HepG2 (cell line): Measurements from ENCODE around the gene SRPK3. TPM values are rescaled to one million over a fixed set of nuclear protein-coding genes. Genes with fewer than 3 reads are reported as not detected.

Experiments
- ATAC-seq: fragments of 200-7000 bp; cut with Tn5 transposase; 3 replicates; pipeline ENCODE4 v1.9.1; 2020; ENCODE audit warnings: mild to moderate bottlenecking, moderate library complexity
- BruUV-seq: library from RNA; stranded (reverse); fragments of 400-500 nt; replicated peaks from 2 replicates; lab custom pipeline; 2021; lab: Mats Ljungman, UMichigan
- CTCF ChIA-PET: fragments of 300-600 bp; formaldehyde crosslinking; extraction: SDS; loops from one replicate; lab custom pipeline; 2021; ENCODE audit warnings: low total read pairs, inconsistent platforms, low intra/inter-chr PET ratio; lab: Yijun Ruan, JAX
- POLR2A ChIA-PET: fragments of 350-600 bp; sonication (Branson Sonifier 250); formaldehyde crosslinking; loops from one replicate; lab custom pipeline; 2020; ENCODE audit warnings: antibody characterized with exemption, inconsistent platforms; lab: Yijun Ruan, JAX
- DNase-seq: peaks from one replicate; pipeline ENCODE4 v3.0.0-alpha.2; 2015; ENCODE audit warnings: low spot score
- FAIRE-seq: peaks from 3 replicates; lab custom pipeline; 2011; peaks lifted over from hg19 to GRCh38; lab: Jason Lieb, UNC
- H2AFZ ChIP-seq: one replicate; pipeline ENCODE4 v1.6.1; 2011; ENCODE audit warnings: low read length, inconsistent platforms
- H3K27ac ChIP-seq: fragments of 300-600 bp; 3 replicates; pipeline ENCODE4 v1.8.0; 2011; ENCODE audit warnings: mixed run types, mild to moderate bottlenecking, mixed read lengths, low read length, inconsistent platforms; ENCODE audit not compliant: insufficient read depth; ENCODE audit errors: extremely low read length
- H3K27me3 ChIP-seq, 2 experiments: fragments of 200-600 bp in 1 of 2; 2 replicates in 1 of 2; 3 replicates in 1 of 2; pipeline versions ENCODE4 v1.6.0 to v1.8.0; 2011; ENCODE audit warnings: low read length in 2 of 2, mild to moderate bottlenecking in 2 of 2, moderate library complexity in 2 of 2, inconsistent platforms in 1 of 2; ENCODE audit not compliant: insufficient read depth in 2 of 2, control insufficient read depth in 1 of 2
- H3K36me3 ChIP-seq, 2 experiments: fragments of 200-600 bp in 1 of 2; replicated peaks in 1 of 2; 2 replicates in 1 of 2; 3 replicates in 1 of 2; pipeline versions ENCODE4 v1.5.1 to v1.8.0; 2011; ENCODE audit warnings: low read length in 2 of 2, inconsistent platforms in 1 of 2; ENCODE audit not compliant: insufficient read depth in 2 of 2, control insufficient read depth in 1 of 2
- H3K4me1 ChIP-seq: 2 replicates; pipeline ENCODE4 v1.5.1; 2012; ENCODE audit warnings: low read length, inconsistent platforms; ENCODE audit not compliant: insufficient read depth
- H3K4me2 ChIP-seq: 2 replicates; pipeline ENCODE4 v1.6.0; 2011; ENCODE audit warnings: low read depth, low read length, inconsistent platforms
- H3K4me3 ChIP-seq, 3 experiments: fragments of 200-600 bp in 1 of 3; sonication (generic), shearing (Covaris generic) in 1 of 3; replicated peaks in 1 of 3; 2 replicates each; pipeline ENCODE4 v1.5.1; 2011 to 2016; ENCODE audit warnings: low read length in 3 of 3, inconsistent platforms in 2 of 3, low read depth in 2 of 3, mild to moderate bottlenecking in 2 of 3, control low read depth in 1 of 3, mixed read lengths in 1 of 3; ENCODE audit not compliant: insufficient read depth in 1 of 3
- H3K79me2 ChIP-seq: one replicate; pipeline ENCODE4 v1.6.1; 2011; ENCODE audit warnings: low read length, inconsistent platforms; ENCODE audit not compliant: insufficient read depth
- H3K9ac ChIP-seq: 2 replicates; pipeline ENCODE4 v1.6.0; 2011; ENCODE audit warnings: mild to moderate bottlenecking, low read depth, low read length, inconsistent platforms; ENCODE audit not compliant: insufficient read depth
- H3K9me3 ChIP-seq: 2 replicates; pipeline ENCODE4 v1.5.1; 2012; ENCODE audit warnings: mild to moderate bottlenecking, low read length
- H4K20me1 ChIP-seq: 2 replicates; pipeline ENCODE4 v1.6.0; 2011; ENCODE audit warnings: inconsistent platforms, mild to moderate bottlenecking, low read length, moderate library complexity; ENCODE audit not compliant: insufficient read depth
- HIVEP1 ChIP-seq: sonication (generic); formaldehyde crosslinking; IDR thresholded peaks from 2 replicates; pipeline ENCODE4 v1.4.0; 2020; ENCODE audit warnings: mild to moderate bottlenecking, missing genetic modification reagents
- HNRNPH1 ChIP-seq: fragments of 200-400 bp; formaldehyde crosslinking; optimal IDR thresholded peaks from 2 replicates; pipeline ENCODE3; 2017; ENCODE audit warnings: mild to moderate bottlenecking, low read depth, low read length
- RBM39 ChIP-seq: fragments of 200-400 bp; formaldehyde crosslinking; IDR thresholded peaks from one replicate; pipeline ENCODE4 v1.6.1; 2018; ENCODE audit warnings: antibody characterized with exemption, mild to moderate bottlenecking, low read depth, low read length; ENCODE audit not compliant: poor library complexity, severe bottlenecking
- TGIF2 ChIP-seq: IDR thresholded peaks from 2 replicates; pipeline ENCODE4 v1.6.1; 2016; ENCODE audit warnings: control low read depth, missing compliant biosample characterization
- ZBTB7B ChIP-seq: sonication (generic); formaldehyde crosslinking; IDR thresholded peaks from 2 replicates; pipeline ENCODE4 v1.4.0; 2020; ENCODE audit warnings: missing genetic modification reagents
- ZMYM3 ChIP-seq: sonication (generic); formaldehyde crosslinking; IDR thresholded peaks from 2 replicates; pipeline ENCODE4 v1.5.1; 2020; ENCODE audit warnings: mild to moderate bottlenecking, missing genetic modification reagents
- ZNF333 ChIP-seq: sonication (generic); formaldehyde crosslinking; IDR thresholded peaks from 2 replicates; pipeline ENCODE4 v1.4.0; 2020; ENCODE audit warnings: mild to moderate bottlenecking, missing genetic modification reagents, borderline replicate concordance
- WGBS: methylation state at CpG from one replicate; pipeline ENCODE4 v1.1.6; 2017; ENCODE audit warnings: low lambda C conversion rate; 5-methylcytosine and 5-hydroxymethylcytosine counted together
- in situ Hi-C: cut with HindIII; loops from 2 replicates; pipeline ENCODE4 v1.10.0; 2017; ENCODE audit warnings: low pct_unique_long_range_greater_than_20kb; ENCODE audit not compliant: extremely low pct_ligation_motif_present
- intact Hi-C: fragments of 100-400 bp; cut with micrococcal nuclease; formaldehyde crosslinking; loops from one replicate; pipeline ENCODE4 v1.10.0; 2022; ENCODE audit not compliant: unreplicated experiment
- polyA plus RNA-seq, 8 experiments: library from polyadenylated mRNA; depleted of rRNA in 3 of 8; stranded (reverse) in 7 of 8; unstranded in 1 of 8; fragments of >200 nt; fragmentation: Illumina TruSeq in 4 of 8; extraction: Trizol in 4 of 8; gene quantifications; 2 replicates each; pipeline versions ENCODE4 v1.2.1 to v1.2.3, GENCODE V29; 2011 to 2016; ENCODE audit warnings: low read depth in 4 of 8, missing spikeins in 1 of 8, mixed read lengths in 1 of 8; ENCODE audit not compliant: insufficient read depth in 1 of 8
- total RNA-seq, 5 experiments: library from RNA; depleted of rRNA; stranded (reverse); fragments of >200 nt; fragmentation: Illumina TruSeq; extraction: Trizol; gene quantifications; 2 replicates each; pipeline ENCODE4 v1.2.3, GENCODE V29; 2016; ENCODE audit warnings: low read depth in 1 of 5
- TF ChIP-seq, protein P1 (sequence below): sonication (generic); formaldehyde crosslinking; IDR thresholded peaks from 2 replicates; pipeline ENCODE4 v1.5.0; 2020; ENCODE audit warnings: mild to moderate bottlenecking, missing genetic modification reagents, borderline replicate concordance
- TF ChIP-seq, protein P2 (sequence below): sonication (generic); formaldehyde crosslinking; IDR thresholded peaks from 2 replicates; pipeline ENCODE4 v1.4.0; 2020; ENCODE audit warnings: missing genetic modification reagents, borderline replicate concordance
- TF ChIP-seq, protein P3 (sequence below): sonication (generic); formaldehyde crosslinking; IDR thresholded peaks from 2 replicates; pipeline ENCODE4 v1.8.0; 2022; ENCODE audit warnings: missing genetic modification reagents, low read depth, mild to moderate bottlenecking, borderline replicate concordance

The SRPK3 gene
- total and polyA plus RNA-seq, 2 of the 13 experiments (the other 11 are each of a cell fraction or from before 2014, with no cell fraction given), result 0.22 to 0.30 TPM

DNA sequence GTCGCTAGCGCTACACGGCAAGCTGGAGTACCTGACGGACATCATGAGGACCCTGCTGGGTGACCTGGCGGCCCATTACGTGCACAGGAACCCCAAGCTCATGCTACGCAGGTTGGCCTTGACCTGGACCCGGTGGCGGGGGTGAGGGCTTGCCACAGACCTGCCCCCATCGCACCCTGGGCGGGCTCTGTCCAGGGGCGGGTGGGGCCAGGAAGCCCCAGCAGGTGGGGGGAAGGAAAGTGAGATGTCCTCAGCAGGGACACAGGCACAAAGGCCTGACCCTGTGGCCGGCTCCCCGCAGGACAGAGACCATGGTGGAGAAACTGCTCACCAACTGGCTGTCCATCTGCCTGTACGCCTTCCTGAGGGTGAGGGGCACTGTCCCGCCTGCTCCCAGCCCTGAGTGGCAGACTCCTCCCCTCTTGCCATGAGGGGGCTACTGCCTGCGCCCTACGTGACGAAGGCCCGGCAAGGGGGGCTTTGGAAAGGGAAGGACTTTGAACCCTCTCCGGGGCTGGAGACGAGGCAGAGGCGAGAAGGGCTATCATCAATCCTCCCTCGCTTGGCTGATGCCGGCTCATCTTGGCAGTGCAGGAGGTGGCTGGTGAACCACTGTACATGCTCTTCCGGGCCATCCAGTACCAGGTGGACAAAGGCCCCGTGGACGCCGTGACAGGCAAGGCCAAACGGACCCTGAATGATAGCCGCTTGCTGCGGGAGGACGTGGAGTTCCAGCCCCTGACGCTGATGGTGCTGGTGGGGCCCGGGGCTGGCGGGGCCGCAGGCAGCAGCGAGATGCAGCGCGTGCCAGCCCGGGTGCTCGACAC, 5.3 kb upstream of the SRPK3 start (continued):
- TF ChIP-seq, protein P1, sequence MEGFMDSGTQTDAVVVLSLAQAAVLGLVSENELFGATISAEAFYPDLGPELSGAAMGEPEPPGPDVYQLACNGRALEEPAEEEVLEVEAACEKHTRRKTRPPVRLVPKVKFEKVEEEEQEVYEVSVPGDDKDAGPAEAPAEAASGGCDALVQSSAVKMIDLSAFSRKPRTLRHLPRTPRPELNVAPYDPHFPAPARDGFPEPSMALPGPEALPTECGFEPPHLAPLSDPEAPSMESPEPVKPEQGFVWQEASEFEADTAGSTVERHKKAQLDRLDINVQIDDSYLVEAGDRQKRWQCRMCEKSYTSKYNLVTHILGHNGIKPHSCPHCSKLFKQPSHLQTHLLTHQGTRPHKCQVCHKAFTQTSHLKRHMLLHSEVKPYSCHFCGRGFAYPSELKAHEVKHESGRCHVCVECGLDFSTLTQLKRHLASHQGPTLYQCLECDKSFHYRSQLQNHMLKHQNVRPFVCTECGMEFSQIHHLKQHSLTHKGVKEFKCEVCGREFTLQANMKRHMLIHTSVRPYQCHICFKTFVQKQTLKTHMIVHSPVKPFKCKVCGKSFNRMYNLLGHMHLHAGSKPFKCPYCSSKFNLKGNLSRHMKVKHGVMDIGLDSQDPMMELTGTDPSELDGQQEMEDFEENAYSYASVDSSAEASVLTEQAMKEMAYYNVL, result no peak
- TF ChIP-seq, protein P2, sequence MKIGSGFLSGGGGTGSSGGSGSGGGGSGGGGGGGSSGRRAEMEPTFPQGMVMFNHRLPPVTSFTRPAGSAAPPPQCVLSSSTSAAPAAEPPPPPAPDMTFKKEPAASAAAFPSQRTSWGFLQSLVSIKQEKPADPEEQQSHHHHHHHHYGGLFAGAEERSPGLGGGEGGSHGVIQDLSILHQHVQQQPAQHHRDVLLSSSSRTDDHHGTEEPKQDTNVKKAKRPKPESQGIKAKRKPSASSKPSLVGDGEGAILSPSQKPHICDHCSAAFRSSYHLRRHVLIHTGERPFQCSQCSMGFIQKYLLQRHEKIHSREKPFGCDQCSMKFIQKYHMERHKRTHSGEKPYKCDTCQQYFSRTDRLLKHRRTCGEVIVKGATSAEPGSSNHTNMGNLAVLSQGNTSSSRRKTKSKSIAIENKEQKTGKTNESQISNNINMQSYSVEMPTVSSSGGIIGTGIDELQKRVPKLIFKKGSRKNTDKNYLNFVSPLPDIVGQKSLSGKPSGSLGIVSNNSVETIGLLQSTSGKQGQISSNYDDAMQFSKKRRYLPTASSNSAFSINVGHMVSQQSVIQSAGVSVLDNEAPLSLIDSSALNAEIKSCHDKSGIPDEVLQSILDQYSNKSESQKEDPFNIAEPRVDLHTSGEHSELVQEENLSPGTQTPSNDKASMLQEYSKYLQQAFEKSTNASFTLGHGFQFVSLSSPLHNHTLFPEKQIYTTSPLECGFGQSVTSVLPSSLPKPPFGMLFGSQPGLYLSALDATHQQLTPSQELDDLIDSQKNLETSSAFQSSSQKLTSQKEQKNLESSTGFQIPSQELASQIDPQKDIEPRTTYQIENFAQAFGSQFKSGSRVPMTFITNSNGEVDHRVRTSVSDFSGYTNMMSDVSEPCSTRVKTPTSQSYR (CRISPR knock-in tag), result no peak
- TF ChIP-seq, all 625 proteins: peak for 0

DNA sequence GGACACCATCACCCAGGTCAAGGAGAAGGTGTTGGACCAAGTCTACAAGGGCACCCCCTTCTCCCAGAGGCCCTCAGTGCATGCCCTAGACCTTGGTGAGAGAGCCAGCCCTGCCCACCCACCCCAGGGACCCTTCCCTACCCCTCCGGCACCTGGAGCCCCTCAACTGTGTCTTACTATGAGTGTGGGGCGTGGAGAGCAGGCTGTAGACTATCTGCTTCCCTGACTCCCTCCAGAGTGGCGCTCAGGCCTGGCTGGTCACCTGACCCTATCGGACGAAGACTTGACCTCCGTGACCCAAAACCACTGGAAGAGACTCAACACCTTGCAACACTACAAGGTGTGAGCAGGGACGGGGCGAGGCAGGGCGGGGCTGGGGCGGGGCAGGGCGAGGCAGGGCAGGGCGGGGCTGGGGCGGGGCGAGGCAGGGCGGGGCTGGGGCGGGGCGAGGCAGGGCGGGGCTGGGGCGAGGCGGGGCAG, 4.7 kb upstream of the SRPK3 start:
- no peaks in the 10 kb centered on the region for H3K9me3 ChIP-seq
- ATAC-seq (no peak), FAIRE-seq (no peak), DNase-seq (no peak)
- no peaks in the 10 kb centered on the region for H3K36me3 ChIP-seq
- WGBS, result 93% methylated on average over 16 of the region's 20 CpGs
- ChIA-PET CTCF (no interaction called here), POLR2A (no interaction called here)
- no peaks in the 10 kb centered on the region for H3K4me1 ChIP-seq
- H3K27ac ChIP-seq, result no peak overlapping the region
- in situ Hi-C loops, result no loop called here
- H4K20me1 ChIP-seq, result no peaks in the 10 kb centered on the region
- BruUV-seq, result no TSS peak
- no peaks in the 10 kb centered on the region for H3K27me3 ChIP-seq
- intact Hi-C loops, result no loop called here
- H3K9ac ChIP-seq, result no peak overlapping the region
- no peaks in the 10 kb centered on the region for H3K79me2 ChIP-seq
- no peak overlapping the region for H3K4me2 ChIP-seq
- no peak overlapping the region for H3K4me3 ChIP-seq
- no peak overlapping the region for H2AFZ ChIP-seq
- TF ChIP-seq RBM39 (no peak), HIVEP1 (CRISPR knock-in tag) (no peak), ZNF333 (CRISPR knock-in tag) (no peak), ZBTB7B (no peak), TGIF2 (CRISPR knock-in tag) (no peak), HNRNPH1 (no peak), ZMYM3 (CRISPR knock-in tag) (no peak)
- TF ChIP-seq, protein P3, sequence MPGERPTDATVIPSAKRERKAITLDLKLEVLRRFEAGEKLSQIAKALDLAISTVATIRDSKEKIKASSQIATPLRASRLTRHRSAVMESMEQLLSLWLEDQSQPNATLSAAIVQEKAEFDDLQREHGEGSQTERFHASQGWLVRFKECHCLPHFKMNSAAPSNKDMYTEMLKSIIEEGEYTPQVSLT (CRISPR knock-in tag), result no peak
